Fibroblast of lung (primary cell): ENCODE measurements around the gene NKAIN4.

Source experiments
- EZH2 ChIP-seq: IDR thresholded peaks from 2 replicates; pipeline ENCODE4 v1.5.1; 2012; ENCODE audit warnings: low read length, control low read depth, mild to moderate bottlenecking; ENCODE audit errors: missing control alignments
- TF ChIP-seq, protein P1 (sequence below), 2 donors: IDR thresholded peaks in 1 of 2; conservative IDR thresholded peaks in 1 of 2; 1 replicate in 1 of 2; 2 replicates in 1 of 2; pipeline ENCODE4 v1.5.1; 2011 to 2012; ENCODE audit warnings: low read length in 2 of 2, control low read depth in 1 of 2, inconsistent platforms in 1 of 2, low read depth in 1 of 2, mild to moderate bottlenecking in 1 of 2

DNA sequence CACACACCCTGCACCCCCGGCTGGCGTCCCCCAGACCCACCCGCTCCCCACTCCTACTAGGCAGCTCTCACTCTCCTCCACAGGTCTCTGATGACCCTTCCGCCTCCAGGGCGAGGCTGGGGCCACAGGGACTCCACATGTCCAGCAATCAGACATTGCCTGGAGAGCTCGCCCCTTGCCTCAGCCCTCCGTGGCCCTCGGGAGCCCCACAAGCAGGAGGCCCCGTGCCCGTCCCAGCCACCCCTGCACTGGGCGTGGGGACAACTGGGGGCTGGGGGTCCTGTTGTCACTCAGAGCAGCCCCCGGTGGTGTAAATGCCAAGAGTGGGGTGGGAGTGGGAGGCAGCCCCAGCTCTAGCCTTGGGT, 40.3 kb upstream of the NKAIN4 start:
- TF ChIP-seq, protein P1, sequence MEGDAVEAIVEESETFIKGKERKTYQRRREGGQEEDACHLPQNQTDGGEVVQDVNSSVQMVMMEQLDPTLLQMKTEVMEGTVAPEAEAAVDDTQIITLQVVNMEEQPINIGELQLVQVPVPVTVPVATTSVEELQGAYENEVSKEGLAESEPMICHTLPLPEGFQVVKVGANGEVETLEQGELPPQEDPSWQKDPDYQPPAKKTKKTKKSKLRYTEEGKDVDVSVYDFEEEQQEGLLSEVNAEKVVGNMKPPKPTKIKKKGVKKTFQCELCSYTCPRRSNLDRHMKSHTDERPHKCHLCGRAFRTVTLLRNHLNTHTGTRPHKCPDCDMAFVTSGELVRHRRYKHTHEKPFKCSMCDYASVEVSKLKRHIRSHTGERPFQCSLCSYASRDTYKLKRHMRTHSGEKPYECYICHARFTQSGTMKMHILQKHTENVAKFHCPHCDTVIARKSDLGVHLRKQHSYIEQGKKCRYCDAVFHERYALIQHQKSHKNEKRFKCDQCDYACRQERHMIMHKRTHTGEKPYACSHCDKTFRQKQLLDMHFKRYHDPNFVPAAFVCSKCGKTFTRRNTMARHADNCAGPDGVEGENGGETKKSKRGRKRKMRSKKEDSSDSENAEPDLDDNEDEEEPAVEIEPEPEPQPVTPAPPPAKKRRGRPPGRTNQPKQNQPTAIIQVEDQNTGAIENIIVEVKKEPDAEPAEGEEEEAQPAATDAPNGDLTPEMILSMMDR (conservative IDR thresholded peaks at IDR 0.05 in 1 of 2, IDR thresholded peaks at IDR 0.05 in 1 of 2; ENCODE audit: low read depth in 1 of 2, low read length in 2 of 2): no peak
- no peak for TF ChIP-seq EZH2
